Measurements from ENCODE around the gene ABCA4. TPM values are rescaled to one million over a fixed set of nuclear protein-coding genes. Genes with fewer than 3 reads are reported as not detected.
"Not testable (repeated sequence)": the region's sequence is repeated elsewhere in the genome, so short reads cannot be mapped to it uniquely, and the experiment has no call there.

The ABCA4 gene
- 0.25 TPM for polyA plus RNA-seq (2013, experiment 1 of 2; ENCODE audit: insufficient read length)
- 0.27 TPM for polyA plus RNA-seq (2013, experiment 2 of 2; ENCODE audit: insufficient read length)

- DNase-seq = no peak
Measured at GRCh38 chr1:94120991-94121390, at the start of gene ABCA4. Gene ABCA4, minus strand, starts transcription at chr1:94121148. Its CDS starts 103 bp downstream, at chr1:94121045.

DNA sequence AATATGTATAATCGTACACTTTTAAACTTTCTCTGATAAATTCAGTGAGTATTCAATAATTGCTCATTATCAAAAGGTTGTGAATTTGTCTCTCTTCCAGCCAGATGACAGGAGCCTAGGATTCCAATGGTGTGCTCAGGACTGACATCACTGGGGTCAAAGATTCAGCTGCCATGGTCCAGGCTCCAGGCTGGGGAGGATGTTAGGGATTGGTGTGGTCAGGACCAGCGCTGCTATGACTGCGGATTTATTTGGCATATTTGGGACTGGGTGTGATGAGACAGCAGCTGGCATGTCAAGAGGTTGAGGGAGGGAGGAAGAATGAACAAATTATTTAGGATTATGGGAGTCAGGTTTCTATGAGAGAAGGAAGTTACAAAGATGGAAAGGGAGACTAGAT lies 48.2 kb upstream of the ABCA4 start:
- DNase-seq = no peak

- no peak for DNase-seq
Measured at GRCh38 chr1:94165843-94166242, 44.9 kb upstream of the ABCA4 start.

DNA sequence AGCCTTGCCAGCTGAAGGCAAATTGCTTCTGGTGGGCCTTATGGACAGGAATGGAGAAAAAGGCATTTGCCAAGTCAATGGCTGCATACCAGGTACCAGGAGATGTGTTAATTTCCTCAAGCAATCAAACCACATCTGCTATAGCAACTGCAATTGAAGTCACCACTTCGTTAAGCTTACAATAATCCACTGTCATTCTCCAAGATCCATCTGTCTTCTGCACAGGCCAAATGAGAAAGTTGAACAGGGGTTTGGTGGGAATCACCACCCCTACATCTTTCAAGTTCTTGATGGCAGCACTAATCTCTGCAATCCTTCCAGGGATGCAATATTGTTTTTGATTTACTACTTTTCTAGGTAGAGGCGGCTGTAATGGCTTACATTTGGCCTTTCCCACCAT lies 43.9 kb upstream of the ABCA4 start:
- not testable (repeated sequence) for DNase-seq

DNA sequence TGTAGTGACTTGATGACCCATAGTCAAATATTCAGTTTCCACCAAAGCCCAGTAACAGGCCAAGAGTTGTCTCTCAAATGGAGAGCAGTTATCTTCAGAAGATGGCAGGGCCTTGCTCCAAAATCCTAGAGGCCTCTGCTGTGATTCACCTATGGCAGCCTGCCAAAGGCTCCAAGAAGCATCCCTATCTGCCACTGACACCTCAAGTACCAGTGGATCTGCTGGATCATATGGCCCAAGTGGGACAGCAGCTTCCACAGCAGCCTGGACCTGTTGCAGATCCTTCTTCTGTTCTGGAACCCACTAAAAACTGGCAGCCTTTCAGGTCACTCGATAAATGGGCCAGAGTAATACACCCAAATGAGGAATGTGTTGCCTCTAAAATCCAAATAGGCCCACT lies 43.2 kb upstream of the ABCA4 start:
- DNase-seq = peak; percentile 25

GRCh38 chr1:94163249-94163648 lies 42.3 kb upstream of the ABCA4 start:
- not testable (repeated sequence) for DNase-seq

DNA sequence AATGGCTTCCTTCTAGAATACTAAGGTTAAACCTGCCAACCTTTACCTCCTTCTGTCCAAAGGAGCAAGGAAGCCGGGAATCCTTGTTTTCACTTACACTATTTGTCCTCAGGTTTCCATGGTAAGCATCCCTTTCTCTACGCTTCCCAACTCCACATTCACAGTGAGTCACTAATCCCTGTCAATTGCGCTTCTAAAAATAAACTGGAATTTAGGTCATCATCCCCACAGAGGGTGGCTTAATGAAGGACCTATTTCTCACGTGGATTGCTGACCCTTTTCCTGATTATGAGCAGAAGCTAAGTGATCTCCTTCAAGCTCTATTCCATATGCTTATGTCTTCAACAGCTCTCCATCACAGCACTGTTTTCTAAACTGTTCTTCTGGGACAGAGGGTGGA lies 39.9 kb upstream of the ABCA4 start:
- peak; percentile 81 for DNase-seq

DNA sequence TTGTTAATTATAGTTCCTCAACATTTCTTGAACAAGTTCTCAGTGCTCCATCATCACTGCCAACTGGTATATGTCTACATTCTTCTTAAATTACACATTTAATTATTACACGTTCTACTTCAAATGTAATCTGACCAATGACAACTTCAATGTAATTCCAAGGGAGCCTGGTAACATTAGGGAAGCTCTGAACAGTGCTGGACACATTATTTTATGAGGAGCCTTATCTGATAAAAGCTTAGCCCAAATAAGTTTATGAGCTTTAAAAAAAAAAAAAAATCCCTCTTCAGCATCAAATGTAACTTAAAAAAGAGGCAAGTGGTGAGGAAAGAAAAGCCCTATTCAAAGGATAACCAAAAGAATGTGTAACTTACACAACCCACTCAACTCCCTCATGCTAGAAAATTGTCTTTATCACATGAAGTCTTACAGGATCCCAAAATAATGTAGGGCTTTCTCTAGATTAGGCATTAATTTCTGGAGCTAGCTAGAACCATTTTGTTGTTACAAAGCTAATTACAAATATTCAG lies 35.2 kb upstream of the ABCA4 start:
- DNase-seq = no peak

GRCh38 chr1:94154989-94155388 lies 34.0 kb upstream of the ABCA4 start:
- DNase-seq = no peak

- no peak for DNase-seq
Measured at GRCh38 chr1:94153133-94153532, 32.2 kb upstream of the ABCA4 start.

DNA sequence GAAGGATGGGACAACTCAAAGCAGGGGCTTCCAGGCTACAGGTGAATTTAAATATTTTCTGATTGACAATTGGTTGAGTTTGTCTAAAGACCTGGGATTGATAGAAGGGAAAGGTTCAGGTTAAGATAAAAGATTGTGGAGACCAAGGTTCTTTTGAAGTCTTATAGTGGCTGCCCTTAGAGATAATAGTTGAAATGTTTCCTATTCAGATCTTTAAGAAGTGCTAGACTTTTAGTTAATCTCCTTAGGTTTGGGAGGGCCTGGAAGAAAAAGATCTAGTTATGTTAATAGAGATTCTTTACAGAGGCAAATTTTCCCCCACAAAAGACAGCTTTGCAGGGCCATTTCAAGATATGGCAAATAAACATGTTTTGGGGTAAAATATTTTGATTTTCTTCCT lies 28.2 kb upstream of the ABCA4 start:
- not testable (repeated sequence) for DNase-seq

DNA sequence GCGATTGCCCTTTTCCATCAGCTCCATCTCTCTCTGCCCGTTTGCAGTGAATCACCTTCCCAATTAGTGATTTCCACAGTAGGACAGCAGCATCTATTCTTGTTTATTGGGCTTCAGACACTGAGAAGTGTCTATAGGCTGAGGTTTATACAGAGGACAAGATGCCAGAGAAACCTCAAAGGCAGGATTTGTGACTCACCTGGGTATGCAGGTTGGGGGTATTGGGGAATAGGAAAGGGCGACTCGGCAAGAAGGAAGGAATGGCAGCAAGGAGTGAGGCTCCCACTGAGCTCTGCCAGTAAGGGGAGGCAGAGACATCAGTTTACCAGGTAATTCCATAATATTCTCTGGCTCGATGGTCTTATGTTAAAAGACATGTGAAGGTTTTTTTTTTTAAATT lies 25.3 kb upstream of the ABCA4 start:
- DNase-seq = no peak

DNA sequence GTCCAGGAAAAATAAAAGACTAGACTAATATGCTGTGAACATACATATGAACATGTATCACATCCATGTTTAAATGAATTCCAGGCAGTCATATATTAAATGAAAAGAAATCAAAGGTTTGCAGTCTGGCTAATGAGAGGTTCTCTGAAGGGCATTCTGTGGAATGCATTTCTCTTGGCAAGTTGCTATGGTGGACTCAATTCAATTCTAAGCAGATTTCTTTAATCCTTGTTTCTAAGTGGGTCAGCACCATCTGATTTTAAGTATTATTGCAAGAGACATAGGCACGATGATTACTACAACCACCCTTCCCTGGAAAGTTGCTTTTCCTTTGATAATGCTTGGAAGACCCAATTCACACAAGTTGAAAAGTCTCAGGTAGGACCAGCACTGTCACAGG lies 23.9 kb upstream of the ABCA4 start:
- no peak for DNase-seq

GRCh38 chr1:94143809-94144176 lies 22.8 kb upstream of the ABCA4 start:
- no peak for DNase-seq

DNA sequence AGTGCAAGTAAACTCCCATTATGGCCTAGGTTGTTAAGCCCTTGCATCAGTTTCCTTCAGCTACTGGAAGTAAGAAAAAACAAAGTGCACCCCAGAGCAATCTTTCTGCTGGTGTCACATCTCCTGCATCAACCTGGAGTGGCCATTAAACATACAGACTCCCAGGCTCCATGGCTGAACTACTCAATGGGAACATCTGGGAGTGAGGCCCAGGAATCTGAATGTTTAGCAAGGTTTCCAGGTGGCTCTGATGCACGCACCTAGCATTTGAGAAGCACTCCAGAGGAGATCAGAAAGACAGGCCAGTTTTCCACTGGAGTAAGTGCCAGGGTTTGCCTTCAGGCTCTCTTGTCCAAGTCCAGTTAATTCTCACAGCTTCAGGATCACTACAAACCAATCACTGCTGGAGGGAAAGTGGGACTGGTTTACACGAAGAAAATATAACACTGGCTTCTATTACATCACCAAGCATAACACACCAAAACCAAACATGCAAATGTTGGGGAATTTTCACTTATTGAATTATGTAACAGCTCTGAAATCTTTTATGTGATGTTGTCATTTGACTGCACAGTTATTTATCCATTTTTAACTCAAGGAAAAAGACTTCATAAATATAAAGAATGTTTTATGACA lies 22.3 kb upstream of the ABCA4 start:
- DNase-seq = peak; percentile 53

GRCh38 chr1:94142583-94142982 lies 21.6 kb upstream of the ABCA4 start:
- no peak for DNase-seq

DNA sequence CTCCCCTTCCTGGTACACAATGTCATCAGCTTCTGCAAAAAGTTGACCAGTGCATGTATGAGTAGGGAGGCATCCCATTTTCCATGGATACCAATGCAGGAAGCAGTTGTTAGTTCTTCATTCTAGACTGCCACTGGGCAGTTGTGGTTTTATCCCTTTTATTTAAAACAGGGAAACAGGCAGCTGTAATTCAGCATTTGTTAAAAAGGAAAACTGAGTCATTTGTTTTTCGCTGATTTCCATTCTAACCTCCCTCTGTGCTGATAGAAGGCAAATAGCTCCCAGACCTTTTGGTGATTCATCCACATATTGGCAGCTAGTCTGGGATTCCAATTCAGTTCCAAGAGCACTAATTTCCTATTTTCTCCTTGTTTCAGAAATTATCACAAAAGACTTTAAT lies 21.1 kb upstream of the ABCA4 start:
- DNase-seq = peak; percentile 70

- DNase-seq = no peak
Measured at GRCh38 chr1:94132111-94132510, 11.2 kb upstream of the ABCA4 start.

GRCh38 chr1:94130851-94131595 lies 10.1 kb upstream of the ABCA4 start:
- DNase-seq = peak; percentile 74

GRCh38 chr1:94126651-94127050 lies 5.7 kb upstream of the ABCA4 start:
- no peak for DNase-seq

GRCh38 chr1:94125551-94126514 lies 4.9 kb upstream of the ABCA4 start:
- DNase-seq = no peak

- DNase-seq = no peak
Measured at GRCh38 chr1:94124538-94124937, 3.6 kb upstream of the ABCA4 start.

Data from fibroblast of skin of scalp (primary cell).